ENCODE data around the gene DHX34. TPM values are rescaled to one million over a fixed set of nuclear protein-coding genes. Genes with fewer than 3 reads are reported as not detected.
"Not testable (repeated sequence)": the region's sequence is repeated elsewhere in the genome, so short reads cannot be mapped to it uniquely, and the experiment has no call there.

Gene DHX34
- total RNA-seq, 1 donor from 2014 or later, result 9.3 TPM

- not testable (repeated sequence) for DNase-seq
Observed at GRCh38 chr19:47365455-47365854, 16.3 kb downstream of the DHX34 start.

GRCh38 chr19:47370045-47370611, 21.0 kb downstream of the DHX34 start:
- DNase-seq, result no peak

GRCh38 chr19:47371261-47371660, 22.1 kb downstream of the DHX34 start:
- no peak for DNase-seq

GRCh38 chr19:47372603-47373002, 23.5 kb downstream of the DHX34 start:
- no peak for DNase-seq

GRCh38 chr19:47373246-47374240, 24.4 kb downstream of the DHX34 start:
- no peak for DNase-seq

- no peak for DNase-seq
Observed at GRCh38 chr19:47374876-47375693, 26.0 kb downstream of the DHX34 start.

GRCh38 chr19:47375694-47376588, 26.8 kb downstream of the DHX34 start:
- DNase-seq, result no peak

- no peak for DNase-seq
Observed at GRCh38 chr19:47376589-47377144, 27.6 kb downstream of the DHX34 start.

- DNase-seq, result no peak
Observed at GRCh38 chr19:47377208-47377701, 28.1 kb downstream of the DHX34 start.

- no peak for DNase-seq
Observed at GRCh38 chr19:47377801-47378200, 28.7 kb downstream of the DHX34 start.

- no peak for DNase-seq
Observed at GRCh38 chr19:47378246-47378645, 29.1 kb downstream of the DHX34 start.

- peak; percentile 72 for DNase-seq
Observed at GRCh38 chr19:47379381-47379938, 30.3 kb downstream of the DHX34 start.

GRCh38 chr19:47380559-47380958, 31.4 kb downstream of the DHX34 start:
- DNase-seq, result no peak

- DNase-seq, result no peak
Observed at GRCh38 chr19:47381121-47381520, 32.0 kb downstream of the DHX34 start.

- DNase-seq, result no peak
Observed at GRCh38 chr19:47381653-47382279, 32.7 kb downstream of the DHX34 start.

GRCh38 chr19:47383890-47384289, 34.8 kb downstream of the DHX34 start:
- DNase-seq, result not testable (repeated sequence)

GRCh38 chr19:47384533-47384932, 35.4 kb downstream of the DHX34 start:
- not testable (repeated sequence) for DNase-seq

GRCh38 chr19:47386582-47386981, 37.5 kb downstream of the DHX34 start:
- DNase-seq, result not testable (repeated sequence)

GRCh38 chr19:47387623-47388022, 38.5 kb downstream of the DHX34 start:
- DNase-seq, result not testable (repeated sequence)

GRCh38 chr19:47388721-47389120, 39.6 kb downstream of the DHX34 start:
- DNase-seq, result not testable (repeated sequence)
